Suppressor macrophage (primary cell): ENCODE measurements around the gene FUOM.
"Not testable (repeated sequence)": the region's sequence is repeated elsewhere in the genome, so short reads cannot be mapped to it uniquely, and the experiment has no call there.

Experiments
- DNase-seq, 4 experiments: peaks; one replicate each; pipeline ENCODE4 v3.0.0-alpha.2; 2020 to 2022

The FUOM gene

GRCh38 chr10:133388236-133388972 is 30.6 kb upstream of the FUOM start:
- peak in 2 of 4 experiments; percentile 16 to 21 for DNase-seq

GRCh38 chr10:133386951-133387350 is 29.1 kb upstream of the FUOM start:
- DNase-seq: not testable (repeated sequence)

GRCh38 chr10:133385214-133385613 is 27.4 kb upstream of the FUOM start:
- no peak for DNase-seq

- no peak for DNase-seq
Observed at GRCh38 chr10:133384071-133384470, 26.3 kb upstream of the FUOM start.

GRCh38 chr10:133383551-133383950 is 25.7 kb upstream of the FUOM start:
- DNase-seq: no peak

GRCh38 chr10:133381036-133381435 is 23.2 kb upstream of the FUOM start:
- no peak for DNase-seq

GRCh38 chr10:133379801-133380666 is 22.2 kb upstream of the FUOM start:
- peak in 1 of 4 experiments; percentile 29 for DNase-seq

GRCh38 chr10:133379152-133379800 is 21.5 kb upstream of the FUOM start, which contains the start of gene PAOX:
PAOX (plus strand) TSS chr10:133379262; CDS start chr10:133379317, 55 bp downstream.
- DNase-seq: peak; percentile 63 to 88 (median 80)

- DNase-seq: peak; percentile 90 to 97 (median 96)
Observed at GRCh38 chr10:133378251-133379096, 20.7 kb upstream of the FUOM start.

- DNase-seq: no peak
Observed at GRCh38 chr10:133377818-133378250, 20.0 kb upstream of the FUOM start.

GRCh38 chr10:133377025-133377817 is 19.4 kb upstream of the FUOM start:
- no peak for DNase-seq

- not testable (repeated sequence) for DNase-seq
Observed at GRCh38 chr10:133376183-133376582, 18.4 kb upstream of the FUOM start.

GRCh38 chr10:133375357-133376115 is 17.7 kb upstream of the FUOM start:
- DNase-seq: no peak

GRCh38 chr10:133373174-133374090 is 15.6 kb upstream of the FUOM start, which contains the start of gene ECHS1:
ECHS1 (minus strand) TSS chr10:133373354; CDS start chr10:133373333, 21 bp downstream.
- peak; percentile 98 to 99 (median 98) for DNase-seq

- DNase-seq: no peak
Observed at GRCh38 chr10:133372507-133372906, 14.7 kb upstream of the FUOM start.

GRCh38 chr10:133370030-133370786 is 12.4 kb upstream of the FUOM start:
- no peak for DNase-seq

- no peak for DNase-seq
Observed at GRCh38 chr10:133368153-133368552, 10.3 kb upstream of the FUOM start.

GRCh38 chr10:133367461-133367860 is 9.6 kb upstream of the FUOM start:
- DNase-seq: not testable (repeated sequence)
